Measurements from ENCODE around the gene PPP4C.
A peak's percentile ranks its signal among the peaks of the same experiment; 100 is the strongest.

The PPP4C gene

GRCh38 chr16:30082545-30083090 is 6.8 kb downstream of the PPP4C start:
- DNase-seq (ENCODE audit: low read depth) = no peak

- DNase-seq (ENCODE audit: low read depth) = no peak
Measured at GRCh38 chr16:30083216-30084055, 7.6 kb downstream of the PPP4C start.

GRCh38 chr16:30084096-30084815 is 8.5 kb downstream of the PPP4C start:
- DNase-seq (ENCODE audit: low read depth) = no peak

GRCh38 chr16:30084816-30085159 is 9.0 kb downstream of the PPP4C start:
- no peak for DNase-seq (ENCODE audit: low read depth)

- no peak for DNase-seq (ENCODE audit: low read depth)
Measured at GRCh38 chr16:30085247-30085646, 9.5 kb downstream of the PPP4C start.

GRCh38 chr16:30085820-30086219 is 10.0 kb downstream of the PPP4C start:
- no peak for DNase-seq (ENCODE audit: low read depth)

- DNase-seq (ENCODE audit: low read depth) = no peak
Measured at GRCh38 chr16:30086291-30087140, 10.7 kb downstream of the PPP4C start.

- DNase-seq (ENCODE audit: low read depth) = no peak
Measured at GRCh38 chr16:30087181-30087898, 11.5 kb downstream of the PPP4C start.

- no peak for DNase-seq (ENCODE audit: low read depth)
Measured at GRCh38 chr16:30088237-30088831, 12.5 kb downstream of the PPP4C start.

- DNase-seq (ENCODE audit: low read depth) = no peak
Measured at GRCh38 chr16:30088832-30089624, 13.2 kb downstream of the PPP4C start.

GRCh38 chr16:30090610-30091331 is 15.0 kb downstream of the PPP4C start:
- DNase-seq (ENCODE audit: low read depth) = no peak

- DNase-seq (ENCODE audit: low read depth) = peak; percentile 86
Measured at GRCh38 chr16:30091474-30092372, 15.9 kb downstream of the PPP4C start, which contains the start of gene TBX6. Gene TBX6, minus strand, starts transcription at chr16:30091924. Its CDS starts 731 bp downstream, at chr16:30091193.

GRCh38 chr16:30092373-30093010 is 16.7 kb downstream of the PPP4C start:
- peak; percentile 75 for DNase-seq (ENCODE audit: low read depth)

- DNase-seq (ENCODE audit: low read depth) = no peak
Measured at GRCh38 chr16:30094541-30095165, 18.9 kb downstream of the PPP4C start.

- no peak for DNase-seq (ENCODE audit: low read depth)
Measured at GRCh38 chr16:30095166-30096078, 19.6 kb downstream of the PPP4C start.

GRCh38 chr16:30096105-30096861 is 20.5 kb downstream of the PPP4C start, which contains the start of gene YPEL3:
Gene YPEL3, minus strand, starts transcription at chr16:30096213. Its CDS starts 731 bp downstream, at chr16:30095482.
- DNase-seq (ENCODE audit: low read depth) = peak; percentile 84

All from T-helper 22 cell (primary cell).